Parathyroid adenoma (tissue), 2 donors: ENCODE data around the gene IGSF5.

ENCODE experiments used
- H2AFZ ChIP-seq: fragments of 300-600 bp; sonication (generic); one replicate; pipeline ENCODE4 v1.7.0; 2017; ENCODE audit warnings: antibody characterized with exemption, mild to moderate bottlenecking
- H3K27ac ChIP-seq: fragments of 300-600 bp; sonication (generic); one replicate; pipeline ENCODE4 v1.7.0; 2017
- H3K27me3 ChIP-seq: fragments of 300-600 bp; sonication (generic); one replicate; pipeline ENCODE4 v1.7.0; 2017; ENCODE audit warnings: low read length; ENCODE audit not compliant: control insufficient read depth, insufficient read depth
- H3K36me3 ChIP-seq: fragments of 300-600 bp; sonication (generic); one replicate; pipeline ENCODE4 v1.7.0; 2017; ENCODE audit warnings: low read length; ENCODE audit not compliant: control insufficient read depth, insufficient read depth
- H3K4me1 ChIP-seq: fragments of 300-600 bp; sonication (generic); one replicate; pipeline ENCODE4 v1.7.0; 2017; ENCODE audit warnings: control low read depth
- H3K4me2 ChIP-seq: fragments of 300-600 bp; sonication (generic); one replicate; pipeline ENCODE4 v1.7.0; 2017; ENCODE audit warnings: low read length
- H3K4me3 ChIP-seq: fragments of 300-600 bp; sonication (generic); one replicate; pipeline ENCODE4 v1.7.0; 2017; ENCODE audit warnings: low read depth, low read length
- H3K79me2 ChIP-seq: fragments of 300-600 bp; sonication (generic); one replicate; pipeline ENCODE4 v1.7.0; 2017; ENCODE audit warnings: control low read depth
- H3K9ac ChIP-seq: fragments of 300-600 bp; sonication (generic); one replicate; pipeline ENCODE4 v1.7.0; 2017; ENCODE audit warnings: mild to moderate bottlenecking
- H3K9me3 ChIP-seq: fragments of 300-600 bp; sonication (generic); one replicate; pipeline ENCODE4 v1.7.0; 2017; ENCODE audit warnings: low read length; ENCODE audit not compliant: control insufficient read depth
- CTCF ChIP-seq: fragments of 300-600 bp; sonication (generic); IDR thresholded peaks from one replicate; pipeline ENCODE4 v1.7.0; 2017; ENCODE audit warnings: antibody characterized with exemption, mild to moderate bottlenecking
- donor health status: primary hyperparathyroidism.

The IGSF5 gene

GRCh38 chr21:39822042-39822441 is 77.1 kb downstream of the IGSF5 start:
- Histone ChIP-seq H3K36me3 (no peaks in the 10 kb centered on the region), H3K79me2 (no peaks in the 10 kb centered on the region), H3K9ac (no peak overlapping the region), H3K27ac (no peak overlapping the region), H3K9me3 (no peaks in the 10 kb centered on the region), H3K4me1 (no peaks in the 10 kb centered on the region), H3K4me2 (no peak overlapping the region), H2AFZ (no peak overlapping the region), H3K4me3 (no peak overlapping the region), H3K27me3 (no peaks in the 10 kb centered on the region)
- TF ChIP-seq CTCF, result no peak

- Histone ChIP-seq H3K4me1 (no peaks in the 10 kb centered on the region), H3K4me3 (no peak overlapping the region), H3K27ac (no peak overlapping the region), H3K4me2 (no peak overlapping the region), H3K9ac (no peak overlapping the region), H2AFZ (no peak overlapping the region), H3K27me3 (no peaks in the 10 kb centered on the region), H3K79me2 (no peaks in the 10 kb centered on the region), H3K36me3 (no peaks in the 10 kb centered on the region), H3K9me3 (no peaks in the 10 kb centered on the region)
- TF ChIP-seq CTCF, result no peak
These were observed 80.3 kb downstream of the IGSF5 start for GRCh38 chr21:39825250-39825649.

- Histone ChIP-seq H3K9me3 (no peaks in the 10 kb centered on the region), H3K27me3 (no peaks in the 10 kb centered on the region), H3K4me2 (no peak overlapping the region), H3K27ac (no peak overlapping the region), H3K4me3 (no peak overlapping the region), H3K4me1 (no peaks in the 10 kb centered on the region), H3K36me3 (no peaks in the 10 kb centered on the region), H2AFZ (no peak overlapping the region), H3K9ac (no peak overlapping the region), H3K79me2 (no peaks in the 10 kb centered on the region)
- no peak for TF ChIP-seq CTCF
These were observed 89.6 kb downstream of the IGSF5 start for GRCh38 chr21:39834543-39834942.

- TF ChIP-seq CTCF, result no peak
- Histone ChIP-seq H3K79me2 (no peaks in the 10 kb centered on the region), H3K9ac (no peak overlapping the region), H3K27me3 (no peaks in the 10 kb centered on the region), H3K4me2 (no peak overlapping the region), H2AFZ (no peak overlapping the region), H3K9me3 (no peaks in the 10 kb centered on the region), H3K36me3 (no peaks in the 10 kb centered on the region), H3K27ac (no peak overlapping the region), H3K4me1 (no peaks in the 10 kb centered on the region), H3K4me3 (no peak overlapping the region)
These were observed 92.9 kb downstream of the IGSF5 start for GRCh38 chr21:39837861-39838359.

GRCh38 chr21:39840373-39841097 is 95.6 kb downstream of the IGSF5 start:
- Histone ChIP-seq H3K4me2 (no peak overlapping the region), H3K27me3 (no peaks in the 10 kb centered on the region), H3K9me3 (no peaks in the 10 kb centered on the region), H3K4me3 (no peak overlapping the region), H3K9ac (no peak overlapping the region), H3K79me2 (no peaks in the 10 kb centered on the region), H3K27ac (no peak overlapping the region), H2AFZ (no peak overlapping the region), H3K36me3 (no peaks in the 10 kb centered on the region), H3K4me1 (no peaks in the 10 kb centered on the region)
- no peak for TF ChIP-seq CTCF
